ENCODE results near the gene ASAH2B. TPM values are rescaled to one million over a fixed set of nuclear protein-coding genes. Genes with fewer than 3 reads are reported as not detected.

The ASAH2B gene
- total and polyA plus RNA-seq, 2 of the 13 experiments (the other 11 are each of a cell fraction or from before 2014, with no cell fraction given), result 4.2 to 4.6 TPM

DNA sequence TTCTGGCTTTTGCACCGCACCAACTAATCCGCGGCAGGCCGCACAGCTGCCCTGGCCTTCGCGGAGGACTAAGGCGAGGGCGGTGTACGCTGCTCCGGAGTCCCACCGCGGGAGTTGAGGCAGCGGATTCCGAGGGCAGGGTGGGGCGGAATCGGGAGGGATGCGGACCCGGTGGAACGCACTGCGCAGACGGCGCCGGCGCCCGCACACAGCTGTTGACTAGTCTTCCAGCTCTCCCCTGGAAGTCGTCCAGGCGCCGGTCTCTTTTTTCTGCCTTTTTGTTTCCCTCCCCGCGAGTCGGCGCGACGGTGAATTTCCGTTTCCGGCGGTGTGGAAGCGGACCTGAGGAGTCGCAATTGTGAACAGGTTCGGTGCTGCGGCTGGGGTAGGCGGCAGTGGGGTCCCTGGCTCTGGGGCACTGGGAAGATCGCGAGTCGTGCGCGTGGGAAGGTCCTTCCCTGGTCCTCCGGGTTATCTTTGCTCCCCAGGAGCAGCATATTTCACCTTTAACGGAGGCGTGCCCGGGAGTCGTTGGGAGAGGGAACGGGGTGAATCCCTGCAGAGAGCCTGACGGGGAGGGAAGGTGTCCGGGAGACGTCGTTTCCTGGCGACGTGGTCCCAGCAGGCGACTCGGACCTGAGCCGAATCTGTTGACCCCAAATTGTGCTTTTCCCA lies at the start of gene ASAH2B (continued):
- TF ChIP-seq HMG20B (CRISPR knock-in tag; conservative IDR thresholded peaks at IDR 0.05) (no peak), NPAS2 (CRISPR knock-in tag; IDR thresholded peaks at IDR 0.05; ENCODE audit: borderline replicate concordance) (no peak), ZSCAN21 (CRISPR knock-in tag; IDR thresholded peaks at IDR 0.05; ENCODE audit: borderline replicate concordance) (peak; percentile 51; the same call in 1 of the 2 replicates), ZNF83 (CRISPR knock-in tag; IDR thresholded peaks at IDR 0.05; ENCODE audit: borderline replicate concordance) (no peak), ETV5 (CRISPR knock-in tag; IDR thresholded peaks at IDR 0.05; ENCODE audit: borderline replicate concordance) (peak; percentile 68), ZNF207 (IDR thresholded peaks at IDR 0.05; ENCODE audit: borderline replicate concordance) (no peak), ELF1 (CRISPR knock-in tag; IDR thresholded peaks at IDR 0.05) (no peak), SCMH1 (CRISPR knock-in tag; IDR thresholded peaks at IDR 0.05; ENCODE audit: borderline replicate concordance) (no peak), SNAPC2 (CRISPR knock-in tag; IDR thresholded peaks at IDR 0.05) (no peak), ZNF230 (CRISPR knock-in tag; IDR thresholded peaks at IDR 0.05) (no peak), ZMYM2 (CRISPR knock-in tag; IDR thresholded peaks at IDR 0.05) (no peak), FOXM1 (CRISPR knock-in tag; IDR thresholded peaks at IDR 0.05) (no peak), REXO4 (CRISPR knock-in tag; IDR thresholded peaks at IDR 0.05; ENCODE audit: borderline replicate concordance) (no peak), ZNF260 (CRISPR knock-in tag; IDR thresholded peaks at IDR 0.05; ENCODE audit: borderline replicate concordance, low read depth) (no peak), RAD51 (IDR thresholded peaks at IDR 0.05; ENCODE audit: borderline replicate concordance) (no peak)
- TF ChIP-seq, protein P1, sequence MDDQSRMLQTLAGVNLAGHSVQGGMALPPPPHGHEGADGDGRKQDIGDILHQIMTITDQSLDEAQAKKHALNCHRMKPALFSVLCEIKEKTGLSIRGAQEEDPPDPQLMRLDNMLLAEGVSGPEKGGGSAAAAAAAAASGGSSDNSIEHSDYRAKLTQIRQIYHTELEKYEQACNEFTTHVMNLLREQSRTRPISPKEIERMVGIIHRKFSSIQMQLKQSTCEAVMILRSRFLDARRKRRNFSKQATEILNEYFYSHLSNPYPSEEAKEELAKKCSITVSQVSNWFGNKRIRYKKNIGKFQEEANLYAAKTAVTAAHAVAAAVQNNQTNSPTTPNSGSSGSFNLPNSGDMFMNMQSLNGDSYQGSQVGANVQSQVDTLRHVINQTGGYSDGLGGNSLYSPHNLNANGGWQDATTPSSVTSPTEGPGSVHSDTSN (CRISPR knock-in tag; IDR thresholded peaks at IDR 0.05; ENCODE audit: borderline replicate concordance), result no peak
- TF ChIP-seq, protein P2, sequence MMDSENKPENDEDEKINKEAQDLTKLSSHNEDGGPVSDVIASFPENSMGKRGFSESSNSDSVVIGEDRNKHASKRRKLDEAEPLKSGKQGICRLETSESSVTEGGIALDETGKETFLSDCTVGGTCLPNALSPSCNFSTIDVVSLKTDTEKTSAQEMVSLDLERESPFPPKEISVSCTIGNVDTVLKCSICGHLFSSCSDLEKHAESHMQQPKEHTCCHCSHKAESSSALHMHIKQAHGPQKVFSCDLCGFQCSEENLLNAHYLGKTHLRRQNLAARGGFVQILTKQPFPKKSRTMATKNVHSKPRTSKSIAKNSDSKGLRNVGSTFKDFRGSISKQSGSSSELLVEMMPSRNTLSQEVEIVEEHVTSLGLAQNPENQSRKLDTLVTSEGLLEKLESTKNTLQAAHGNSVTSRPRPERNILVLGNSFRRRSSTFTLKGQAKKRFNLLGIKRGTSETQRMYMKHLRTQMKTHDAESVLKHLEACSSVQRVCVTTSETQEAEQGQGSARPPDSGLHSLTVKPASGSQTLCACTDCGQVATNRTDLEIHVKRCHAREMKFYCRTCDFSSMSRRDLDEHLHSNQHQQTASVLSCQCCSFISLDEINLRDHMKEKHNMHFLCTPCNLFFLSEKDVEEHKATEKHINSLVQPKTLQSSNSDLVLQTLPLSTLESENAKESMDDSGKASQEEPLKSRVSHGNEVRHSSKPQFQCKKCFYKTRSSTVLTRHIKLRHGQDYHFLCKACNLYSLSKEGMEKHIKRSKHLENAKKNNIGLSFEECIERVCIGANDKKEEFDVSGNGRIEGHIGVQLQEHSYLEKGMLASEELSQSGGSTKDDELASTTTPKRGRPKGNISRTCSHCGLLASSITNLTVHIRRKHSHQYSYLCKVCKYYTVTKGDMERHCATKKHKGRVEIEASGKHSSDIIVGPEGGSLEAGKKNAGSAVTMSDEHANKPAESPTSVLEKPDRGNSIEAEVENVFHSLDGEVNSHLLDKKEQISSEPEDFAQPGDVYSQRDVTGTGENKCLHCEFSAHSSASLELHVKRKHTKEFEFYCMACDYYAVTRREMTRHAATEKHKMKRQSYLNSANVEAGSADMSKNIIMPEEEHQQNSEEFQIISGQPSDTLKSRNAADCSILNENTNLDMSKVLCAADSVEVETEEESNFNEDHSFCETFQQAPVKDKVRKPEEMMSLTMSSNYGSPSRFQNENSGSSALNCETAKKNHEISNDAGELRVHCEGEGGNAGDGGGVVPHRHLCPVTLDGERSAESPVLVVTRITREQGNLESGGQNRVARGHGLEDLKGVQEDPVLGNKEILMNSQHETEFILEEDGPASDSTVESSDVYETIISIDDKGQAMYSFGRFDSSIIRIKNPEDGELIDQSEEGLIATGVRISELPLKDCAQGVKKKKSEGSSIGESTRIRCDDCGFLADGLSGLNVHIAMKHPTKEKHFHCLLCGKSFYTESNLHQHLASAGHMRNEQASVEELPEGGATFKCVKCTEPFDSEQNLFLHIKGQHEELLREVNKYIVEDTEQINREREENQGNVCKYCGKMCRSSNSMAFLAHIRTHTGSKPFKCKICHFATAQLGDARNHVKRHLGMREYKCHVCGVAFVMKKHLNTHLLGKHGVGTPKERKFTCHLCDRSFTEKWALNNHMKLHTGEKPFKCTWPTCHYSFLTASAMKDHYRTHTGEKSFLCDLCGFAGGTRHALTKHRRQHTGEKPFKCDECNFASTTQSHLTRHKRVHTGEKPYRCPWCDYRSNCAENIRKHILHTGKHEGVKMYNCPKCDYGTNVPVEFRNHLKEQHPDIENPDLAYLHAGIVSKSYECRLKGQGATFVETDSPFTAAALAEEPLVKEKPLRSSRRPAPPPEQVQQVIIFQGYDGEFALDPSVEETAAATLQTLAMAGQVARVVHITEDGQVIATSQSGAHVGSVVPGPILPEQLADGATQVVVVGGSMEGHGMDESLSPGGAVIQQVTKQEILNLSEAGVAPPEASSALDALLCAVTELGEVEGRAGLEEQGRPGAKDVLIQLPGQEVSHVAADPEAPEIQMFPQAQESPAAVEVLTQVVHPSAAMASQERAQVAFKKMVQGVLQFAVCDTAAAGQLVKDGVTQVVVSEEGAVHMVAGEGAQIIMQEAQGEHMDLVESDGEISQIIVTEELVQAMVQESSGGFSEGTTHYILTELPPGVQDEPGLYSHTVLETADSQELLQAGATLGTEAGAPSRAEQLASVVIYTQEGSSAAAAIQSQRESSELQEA (CRISPR knock-in tag; IDR thresholded peaks at IDR 0.05; ENCODE audit: not compliant biosample characterization), result no peak
- TF ChIP-seq, protein P3, sequence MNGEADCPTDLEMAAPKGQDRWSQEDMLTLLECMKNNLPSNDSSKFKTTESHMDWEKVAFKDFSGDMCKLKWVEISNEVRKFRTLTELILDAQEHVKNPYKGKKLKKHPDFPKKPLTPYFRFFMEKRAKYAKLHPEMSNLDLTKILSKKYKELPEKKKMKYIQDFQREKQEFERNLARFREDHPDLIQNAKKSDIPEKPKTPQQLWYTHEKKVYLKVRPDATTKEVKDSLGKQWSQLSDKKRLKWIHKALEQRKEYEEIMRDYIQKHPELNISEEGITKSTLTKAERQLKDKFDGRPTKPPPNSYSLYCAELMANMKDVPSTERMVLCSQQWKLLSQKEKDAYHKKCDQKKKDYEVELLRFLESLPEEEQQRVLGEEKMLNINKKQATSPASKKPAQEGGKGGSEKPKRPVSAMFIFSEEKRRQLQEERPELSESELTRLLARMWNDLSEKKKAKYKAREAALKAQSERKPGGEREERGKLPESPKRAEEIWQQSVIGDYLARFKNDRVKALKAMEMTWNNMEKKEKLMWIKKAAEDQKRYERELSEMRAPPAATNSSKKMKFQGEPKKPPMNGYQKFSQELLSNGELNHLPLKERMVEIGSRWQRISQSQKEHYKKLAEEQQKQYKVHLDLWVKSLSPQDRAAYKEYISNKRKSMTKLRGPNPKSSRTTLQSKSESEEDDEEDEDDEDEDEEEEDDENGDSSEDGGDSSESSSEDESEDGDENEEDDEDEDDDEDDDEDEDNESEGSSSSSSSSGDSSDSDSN (CRISPR knock-in tag; IDR thresholded peaks at IDR 0.05), result peak; percentile 90

Measured in HepG2 (cell line).